D721Med (cell line): ENCODE measurements around the gene ZNF697.
A peak's percentile ranks its signal among the peaks of the same experiment; 100 is the strongest.

Source experiments
- DNase-seq: peaks from one replicate; pipeline ENCODE4 v3.0.0; 2011; ENCODE audit warnings: low spot score; ENCODE audit not compliant: insufficient read length
- FAIRE-seq: peaks from 2 replicates; lab custom pipeline; 2011; peaks lifted over from hg19 to GRCh38; lab: Jason Lieb, UNC
- TF ChIP-seq, protein P1 (sequence below): IDR thresholded peaks from 2 replicates; pipeline ENCODE4 v1.5.1; 2012; ENCODE audit warnings: mild to moderate bottlenecking, control low read depth; ENCODE audit not compliant: insufficient read depth; ENCODE audit errors: missing control alignments

The ZNF697 gene

DNA sequence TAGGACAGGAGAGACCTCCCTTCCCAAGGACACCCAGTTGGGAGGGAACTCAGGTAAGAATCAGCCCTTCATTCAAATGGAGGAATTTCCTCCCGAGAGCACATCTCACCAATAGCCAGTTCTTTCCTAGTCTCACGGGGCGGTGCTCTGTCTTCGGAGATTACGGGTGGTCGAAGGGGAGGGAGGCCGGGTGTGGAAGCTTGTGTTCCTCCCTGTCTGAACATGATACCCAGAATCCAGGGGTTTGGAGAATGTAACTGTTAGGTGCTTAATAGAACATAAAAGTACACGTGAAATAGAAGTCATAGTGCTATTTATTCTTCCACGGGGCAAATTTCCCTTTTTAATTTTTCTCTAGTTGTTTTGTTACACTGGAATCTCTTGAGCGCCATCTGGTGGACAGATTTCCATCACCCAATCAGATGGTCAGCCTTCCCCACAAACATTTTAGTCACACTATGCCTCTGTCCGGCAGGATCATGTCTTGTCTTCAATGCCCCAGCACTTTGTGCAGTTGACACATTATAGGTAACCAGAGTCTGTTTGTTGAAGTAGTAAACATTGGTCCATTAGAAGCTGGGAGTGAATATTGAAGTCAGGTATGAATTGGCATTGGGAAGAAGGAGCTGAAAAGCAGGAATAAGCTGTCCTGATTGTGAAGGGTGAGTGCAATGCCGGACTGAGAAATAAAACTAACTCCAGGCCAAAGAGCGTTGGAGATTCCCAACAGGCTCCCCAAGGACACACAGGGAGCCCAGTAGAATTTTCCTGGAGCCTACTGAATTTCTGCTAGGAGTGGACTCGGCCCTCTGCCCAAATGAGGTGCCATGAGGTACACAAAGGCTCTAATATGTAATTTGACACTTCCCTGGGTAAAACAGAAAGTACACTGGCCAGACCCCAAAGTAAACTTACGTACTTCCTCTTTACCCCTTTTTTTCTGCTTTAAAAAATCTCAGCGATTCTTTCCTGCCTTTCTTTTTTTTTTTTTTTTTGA lies 27.6 kb upstream of the ZNF697 start:
- TF ChIP-seq, protein P1, sequence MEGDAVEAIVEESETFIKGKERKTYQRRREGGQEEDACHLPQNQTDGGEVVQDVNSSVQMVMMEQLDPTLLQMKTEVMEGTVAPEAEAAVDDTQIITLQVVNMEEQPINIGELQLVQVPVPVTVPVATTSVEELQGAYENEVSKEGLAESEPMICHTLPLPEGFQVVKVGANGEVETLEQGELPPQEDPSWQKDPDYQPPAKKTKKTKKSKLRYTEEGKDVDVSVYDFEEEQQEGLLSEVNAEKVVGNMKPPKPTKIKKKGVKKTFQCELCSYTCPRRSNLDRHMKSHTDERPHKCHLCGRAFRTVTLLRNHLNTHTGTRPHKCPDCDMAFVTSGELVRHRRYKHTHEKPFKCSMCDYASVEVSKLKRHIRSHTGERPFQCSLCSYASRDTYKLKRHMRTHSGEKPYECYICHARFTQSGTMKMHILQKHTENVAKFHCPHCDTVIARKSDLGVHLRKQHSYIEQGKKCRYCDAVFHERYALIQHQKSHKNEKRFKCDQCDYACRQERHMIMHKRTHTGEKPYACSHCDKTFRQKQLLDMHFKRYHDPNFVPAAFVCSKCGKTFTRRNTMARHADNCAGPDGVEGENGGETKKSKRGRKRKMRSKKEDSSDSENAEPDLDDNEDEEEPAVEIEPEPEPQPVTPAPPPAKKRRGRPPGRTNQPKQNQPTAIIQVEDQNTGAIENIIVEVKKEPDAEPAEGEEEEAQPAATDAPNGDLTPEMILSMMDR = peak; percentile 70
- peak; percentile 53 for DNase-seq
- FAIRE-seq = no peak

DNA sequence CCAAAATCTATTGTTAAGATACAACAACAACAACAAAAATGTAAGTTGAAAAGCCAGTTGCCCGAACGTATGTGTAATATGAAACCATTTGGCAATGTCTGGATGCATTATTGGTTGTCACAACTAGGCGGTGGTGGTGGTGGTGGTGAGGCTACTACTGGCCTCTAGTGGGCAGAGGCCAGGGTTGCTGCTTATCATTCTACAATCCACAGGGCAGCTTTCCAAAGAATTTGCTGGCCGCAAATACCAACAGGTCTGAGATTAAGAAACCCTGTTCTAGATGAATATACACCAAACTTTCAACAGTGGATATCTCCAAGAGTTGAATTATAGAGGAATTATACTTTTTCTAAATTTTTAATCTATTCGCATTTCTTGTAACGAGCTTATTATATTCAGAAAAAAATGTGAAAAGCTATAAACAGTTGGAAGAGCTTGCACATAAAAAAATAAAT lies 26.8 kb upstream of the ZNF697 start:
- TF ChIP-seq, protein P1 = peak; percentile 34
- FAIRE-seq = no peak
- no peak for DNase-seq

DNA sequence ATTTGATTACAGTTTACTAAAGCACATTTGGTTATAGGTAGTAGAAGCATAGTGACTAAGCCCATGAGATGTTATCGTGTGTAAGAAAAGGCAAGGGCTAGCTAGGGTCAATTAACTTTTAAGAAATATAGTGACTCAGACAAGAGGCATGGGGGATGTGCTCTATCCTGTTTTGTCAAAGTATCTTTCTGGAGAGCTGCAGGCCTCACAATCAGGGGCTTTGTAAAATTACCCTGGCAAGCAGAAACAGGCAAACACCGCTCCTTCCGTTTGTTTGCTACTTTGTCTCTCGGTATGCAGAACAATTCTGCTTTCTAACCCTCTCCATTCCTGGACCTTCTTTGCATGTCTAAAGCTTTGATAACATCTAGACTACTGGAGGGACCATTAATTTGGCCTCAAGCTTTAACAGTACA lies 26.1 kb upstream of the ZNF697 start:
- TF ChIP-seq, protein P1 = no peak
- no peak for FAIRE-seq
- DNase-seq = no peak

DNA sequence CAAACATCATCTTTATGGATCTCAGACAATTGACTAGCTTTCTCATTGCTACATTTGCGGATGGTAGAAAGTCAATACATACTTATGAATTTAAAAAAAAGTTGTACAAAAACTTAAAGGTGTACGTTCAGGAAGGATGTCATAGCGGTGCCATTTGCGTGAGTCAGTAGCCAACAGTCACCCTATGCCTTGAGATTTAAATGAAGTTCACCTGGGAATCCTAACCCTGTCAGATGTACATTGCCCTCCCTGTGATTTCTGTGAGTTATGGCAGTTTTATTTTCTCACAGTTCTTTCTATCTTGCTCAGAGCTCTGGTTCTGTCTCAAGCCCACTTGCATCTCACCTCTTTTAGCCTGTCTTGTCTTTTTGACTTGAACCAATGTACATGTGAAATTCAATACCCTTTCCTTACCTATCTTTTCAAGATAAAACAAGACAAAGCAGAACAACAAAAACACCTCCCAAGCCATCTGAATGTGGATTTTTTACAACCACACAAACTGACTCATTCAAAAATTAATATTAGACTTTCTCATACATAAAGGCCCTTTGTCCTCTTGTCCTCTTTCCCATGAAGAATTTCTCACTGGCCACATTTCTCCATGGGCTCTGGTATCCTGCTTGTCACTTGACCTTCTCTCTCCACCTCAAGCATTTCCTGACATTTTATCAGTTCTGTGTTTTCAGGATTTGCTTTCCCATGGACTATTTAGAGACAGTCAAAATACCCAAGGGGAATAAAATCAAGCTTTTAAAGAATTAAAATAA lies 25.3 kb upstream of the ZNF697 start:
- TF ChIP-seq, protein P1 = no peak
- DNase-seq (no peak), FAIRE-seq (no peak)

DNA sequence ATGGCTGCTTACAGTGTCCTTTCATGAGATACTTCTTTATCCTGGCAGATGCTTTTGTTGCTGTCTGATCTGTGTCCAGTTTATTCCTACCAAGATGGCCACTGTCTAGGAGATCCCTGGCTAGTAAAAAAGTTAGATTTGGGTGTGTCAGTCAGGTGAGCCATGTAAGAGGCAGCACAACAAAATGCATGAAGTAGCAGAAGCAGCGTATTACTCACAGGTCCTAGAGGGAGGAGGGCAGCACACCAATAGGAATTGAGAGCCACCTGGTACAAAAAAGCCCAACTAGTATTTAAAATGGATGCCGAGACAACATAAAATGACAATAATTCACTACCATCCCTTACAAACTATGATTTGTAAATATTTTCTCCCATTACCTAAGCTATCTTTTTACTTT lies 22.8 kb upstream of the ZNF697 start:
- FAIRE-seq (no peak), DNase-seq (no peak)
- TF ChIP-seq, protein P1 = no peak

DNA sequence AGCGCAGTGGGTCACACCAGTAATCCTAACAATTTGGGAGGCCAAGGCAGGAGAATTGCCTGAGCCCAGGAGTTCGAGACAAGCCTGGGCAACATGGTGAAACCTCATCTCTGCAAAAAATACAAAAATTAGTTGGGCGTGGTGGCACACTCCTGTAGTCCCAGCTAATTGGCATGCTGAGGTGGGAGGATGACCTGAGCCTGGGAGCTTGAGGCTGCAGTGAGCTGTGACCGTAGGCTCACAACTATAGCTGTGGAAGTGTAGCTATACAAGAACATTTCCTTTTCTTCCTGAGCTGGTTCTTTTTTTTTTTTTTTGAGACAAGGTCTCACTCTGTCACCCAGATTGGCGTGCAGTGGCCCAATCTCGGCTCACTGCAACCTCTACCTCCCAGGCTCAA lies 19.1 kb upstream of the ZNF697 start:
- FAIRE-seq (no peak), DNase-seq (no peak)
- TF ChIP-seq, protein P1 = no peak

DNA sequence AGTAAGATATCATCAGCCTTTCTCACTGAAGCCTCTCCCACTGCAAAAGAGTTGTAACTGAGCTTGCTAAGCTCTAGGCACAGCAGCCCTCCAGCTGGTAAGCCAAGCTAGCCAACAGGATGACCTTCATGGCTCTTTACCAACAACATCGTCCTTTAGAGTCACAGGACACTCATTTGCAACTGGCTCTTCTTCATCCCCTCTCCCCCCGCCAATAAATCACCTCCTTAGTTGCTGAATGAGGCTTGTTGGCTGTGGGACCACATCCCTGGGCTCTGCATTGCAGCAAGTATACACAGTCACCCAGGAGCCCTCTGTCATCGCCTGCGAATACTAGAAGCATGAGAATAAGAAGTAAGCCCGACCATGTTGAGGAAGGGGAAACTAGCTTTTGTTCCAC lies 16.0 kb upstream of the ZNF697 start:
- FAIRE-seq = no peak
- TF ChIP-seq, protein P1 = no peak
- DNase-seq = no peak
